Endothelial cell of umbilical vein (primary cell): ENCODE measurements around the gene TNFRSF12A.

Source experiments
- EZH2 ChIP-seq: IDR thresholded peaks from 2 replicates; pipeline ENCODE4 v1.6.1; 2012; ENCODE audit warnings: borderline replicate concordance, low read depth, mild to moderate bottlenecking, moderate library complexity, low read length, inconsistent platforms; ENCODE audit not compliant: severe bottlenecking
- POLR2A ChIP-seq: IDR thresholded peaks from 2 replicates; pipeline ENCODE4 v1.6.1; 2012; ENCODE audit warnings: low read depth, mild to moderate bottlenecking, control low read depth, low read length
- POLR2AphosphoS5 ChIP-seq: IDR thresholded peaks from 2 replicates; pipeline ENCODE4 v1.6.1; 2012; ENCODE audit warnings: low read depth, mild to moderate bottlenecking, control low read depth, low read length, moderate library complexity; ENCODE audit not compliant: insufficient read depth
- TF ChIP-seq, protein P1 (sequence below), 2 donors: IDR thresholded peaks; 1 replicate in 1 of 2; 2 replicates in 1 of 2; pipeline ENCODE4 v1.5.1; 2011; ENCODE audit warnings: low read length in 2 of 2, mild to moderate bottlenecking in 2 of 2, moderate library complexity in 2 of 2, control low read depth in 1 of 2, inconsistent platforms in 1 of 2, low read depth in 1 of 2; ENCODE audit not compliant: insufficient read depth in 1 of 2; ENCODE audit errors: extremely low read depth in 1 of 2

DNA sequence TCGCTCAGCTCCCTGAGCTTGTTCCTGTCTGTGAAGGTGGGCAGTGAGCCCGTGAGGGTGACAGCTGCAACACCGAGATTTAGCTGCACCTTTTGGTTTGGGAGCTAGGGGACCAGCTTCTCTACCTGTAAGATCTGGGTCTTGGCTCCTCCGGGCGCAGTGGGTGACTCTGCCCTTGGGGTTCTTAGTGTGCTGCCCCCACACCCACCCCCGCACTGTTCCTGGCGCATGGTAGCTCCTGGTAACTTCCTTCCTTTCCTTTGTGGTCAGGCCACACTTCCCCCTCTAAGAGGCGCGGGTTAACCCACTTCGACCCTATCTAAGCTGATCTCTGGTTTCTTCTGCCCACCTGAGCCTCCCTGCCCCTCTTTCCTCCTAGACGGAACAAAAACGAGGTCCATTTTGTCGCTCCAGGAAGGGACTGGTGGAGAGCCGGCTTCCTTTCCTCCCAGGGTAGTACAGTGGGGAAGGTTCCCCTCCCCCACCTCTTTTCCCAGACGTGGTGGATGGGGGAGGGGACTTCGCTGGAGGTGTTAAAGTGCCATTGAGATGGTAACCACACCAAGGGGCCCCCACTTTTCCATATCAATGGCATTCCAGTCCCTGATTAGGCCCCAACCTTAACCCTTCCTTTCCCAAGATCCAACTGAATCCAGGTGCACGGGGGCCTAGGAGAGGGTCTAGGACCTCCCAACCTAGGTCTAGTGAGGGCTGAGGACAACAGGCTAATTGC, 12.0 kb upstream of the TNFRSF12A start:
- TF ChIP-seq, protein P1, sequence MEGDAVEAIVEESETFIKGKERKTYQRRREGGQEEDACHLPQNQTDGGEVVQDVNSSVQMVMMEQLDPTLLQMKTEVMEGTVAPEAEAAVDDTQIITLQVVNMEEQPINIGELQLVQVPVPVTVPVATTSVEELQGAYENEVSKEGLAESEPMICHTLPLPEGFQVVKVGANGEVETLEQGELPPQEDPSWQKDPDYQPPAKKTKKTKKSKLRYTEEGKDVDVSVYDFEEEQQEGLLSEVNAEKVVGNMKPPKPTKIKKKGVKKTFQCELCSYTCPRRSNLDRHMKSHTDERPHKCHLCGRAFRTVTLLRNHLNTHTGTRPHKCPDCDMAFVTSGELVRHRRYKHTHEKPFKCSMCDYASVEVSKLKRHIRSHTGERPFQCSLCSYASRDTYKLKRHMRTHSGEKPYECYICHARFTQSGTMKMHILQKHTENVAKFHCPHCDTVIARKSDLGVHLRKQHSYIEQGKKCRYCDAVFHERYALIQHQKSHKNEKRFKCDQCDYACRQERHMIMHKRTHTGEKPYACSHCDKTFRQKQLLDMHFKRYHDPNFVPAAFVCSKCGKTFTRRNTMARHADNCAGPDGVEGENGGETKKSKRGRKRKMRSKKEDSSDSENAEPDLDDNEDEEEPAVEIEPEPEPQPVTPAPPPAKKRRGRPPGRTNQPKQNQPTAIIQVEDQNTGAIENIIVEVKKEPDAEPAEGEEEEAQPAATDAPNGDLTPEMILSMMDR (IDR thresholded peaks at IDR 0.05; ENCODE audit: extremely low read depth in 1 of 2, insufficient read depth in 1 of 2, low read depth in 1 of 2, low read length in 2 of 2) = no peak
- TF ChIP-seq POLR2AphosphoS5 (no peak), POLR2A (no peak), EZH2 (no peak)
